Measurements from ENCODE around the gene SRF.

SRF gene

DNA sequence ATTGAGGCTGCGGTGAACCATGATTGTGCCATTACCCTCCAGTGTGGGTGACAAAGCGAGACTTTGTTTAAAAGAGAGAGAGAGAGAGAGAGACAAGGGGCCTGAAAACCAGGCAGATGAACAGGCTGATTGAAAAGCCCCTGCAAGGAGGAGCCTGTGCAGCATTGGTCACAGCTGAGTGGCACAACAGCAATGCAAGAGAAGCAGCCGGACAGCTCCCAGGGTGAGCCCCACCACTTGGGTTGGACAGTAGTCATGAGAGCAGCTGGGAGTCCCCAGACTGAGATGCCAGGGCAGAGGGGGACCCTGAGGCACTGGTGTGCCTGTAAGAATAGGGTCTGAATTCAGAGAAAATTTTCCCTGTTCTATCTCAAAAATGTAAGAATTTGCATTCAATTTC is 48.0 kb downstream of the SRF start:
- no peak for FAIRE-seq

DNA sequence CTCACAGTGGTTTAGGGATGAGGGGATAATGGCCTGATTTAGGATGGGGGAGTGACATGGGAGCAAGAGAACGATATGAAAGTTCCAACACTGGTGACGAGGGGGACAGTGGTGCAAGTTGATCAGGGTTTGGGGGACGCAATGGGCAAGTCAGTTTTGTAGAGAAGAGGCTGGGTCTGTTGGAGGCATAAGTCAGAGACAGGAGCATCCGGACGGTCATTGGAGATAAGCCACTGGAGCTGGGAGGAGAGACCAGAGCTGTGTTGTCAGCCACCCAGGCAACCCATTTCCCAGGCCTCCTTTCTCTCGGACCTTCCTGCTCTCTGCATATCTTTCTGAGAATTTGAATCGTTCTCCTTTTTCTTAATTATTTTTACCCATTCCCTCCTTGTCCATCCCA is 48.7 kb downstream of the SRF start:
- FAIRE-seq, result no peak

DNA sequence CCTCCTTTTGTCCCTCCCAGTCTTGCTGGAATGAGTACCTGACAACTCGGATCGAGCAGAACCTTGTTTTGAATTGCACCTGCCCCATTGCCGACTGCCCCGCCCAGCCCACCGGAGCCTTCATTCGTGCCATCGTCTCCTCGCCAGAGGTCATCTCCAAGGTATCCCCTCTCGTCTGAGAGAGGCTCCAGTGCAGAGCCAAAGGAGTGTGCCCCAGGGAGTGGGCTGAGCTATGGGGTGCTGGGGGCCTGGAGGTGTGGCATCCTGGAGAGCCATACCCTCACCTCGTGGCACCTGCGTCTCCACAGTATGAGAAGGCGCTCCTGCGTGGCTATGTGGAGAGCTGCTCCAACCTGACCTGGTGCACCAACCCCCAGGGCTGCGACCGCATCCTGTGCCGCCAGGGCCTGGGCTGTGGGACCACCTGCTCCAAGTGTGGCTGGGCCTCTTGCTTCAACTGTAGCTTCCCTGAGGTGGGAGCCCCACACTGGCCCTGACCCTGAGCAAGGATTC is 49.4 kb downstream of the SRF start:
- FAIRE-seq, result no peak

DNA sequence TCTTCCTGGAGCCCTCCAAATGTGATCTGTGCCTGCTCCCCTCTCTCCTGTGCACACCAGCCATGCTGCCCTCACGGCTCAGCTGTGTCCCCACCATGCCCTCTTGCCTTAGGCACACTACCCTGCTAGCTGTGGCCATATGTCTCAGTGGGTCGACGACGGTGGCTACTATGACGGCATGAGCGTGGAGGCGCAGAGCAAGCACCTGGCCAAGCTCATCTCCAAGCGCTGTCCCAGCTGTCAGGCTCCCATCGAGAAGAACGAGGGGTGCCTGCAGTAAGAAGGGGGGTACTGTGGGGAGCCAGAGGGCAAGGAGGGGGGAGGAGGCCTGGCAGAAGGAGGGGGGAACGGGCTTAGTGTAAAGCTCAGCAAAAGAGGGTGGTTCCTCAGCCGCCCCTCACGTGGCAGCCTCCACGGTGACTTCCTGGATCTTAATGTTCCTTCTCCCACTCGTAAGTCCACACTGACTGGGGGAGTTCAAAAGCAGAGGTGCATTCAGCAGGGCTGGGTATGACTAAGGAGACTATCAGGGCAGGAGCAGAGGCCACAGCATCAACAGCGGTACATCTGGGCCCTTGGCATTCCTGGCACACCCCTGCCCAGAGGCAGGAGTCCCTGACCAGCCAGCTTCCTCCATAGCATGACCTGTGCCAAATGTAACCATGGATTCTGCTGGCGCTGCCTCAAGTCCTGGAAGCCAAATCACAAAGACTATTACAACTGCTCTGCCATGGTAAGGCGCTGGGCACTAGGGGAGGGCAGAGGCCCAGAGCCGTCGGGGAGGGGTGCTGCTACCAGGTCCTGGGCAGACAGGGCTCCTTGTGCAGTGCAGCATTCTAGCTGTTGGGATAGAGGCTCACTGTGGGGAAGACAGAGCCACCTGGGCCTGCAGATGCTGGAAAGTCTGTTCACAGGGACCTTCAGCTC is 50.2 kb downstream of the SRF start:
- no peak for FAIRE-seq

DNA sequence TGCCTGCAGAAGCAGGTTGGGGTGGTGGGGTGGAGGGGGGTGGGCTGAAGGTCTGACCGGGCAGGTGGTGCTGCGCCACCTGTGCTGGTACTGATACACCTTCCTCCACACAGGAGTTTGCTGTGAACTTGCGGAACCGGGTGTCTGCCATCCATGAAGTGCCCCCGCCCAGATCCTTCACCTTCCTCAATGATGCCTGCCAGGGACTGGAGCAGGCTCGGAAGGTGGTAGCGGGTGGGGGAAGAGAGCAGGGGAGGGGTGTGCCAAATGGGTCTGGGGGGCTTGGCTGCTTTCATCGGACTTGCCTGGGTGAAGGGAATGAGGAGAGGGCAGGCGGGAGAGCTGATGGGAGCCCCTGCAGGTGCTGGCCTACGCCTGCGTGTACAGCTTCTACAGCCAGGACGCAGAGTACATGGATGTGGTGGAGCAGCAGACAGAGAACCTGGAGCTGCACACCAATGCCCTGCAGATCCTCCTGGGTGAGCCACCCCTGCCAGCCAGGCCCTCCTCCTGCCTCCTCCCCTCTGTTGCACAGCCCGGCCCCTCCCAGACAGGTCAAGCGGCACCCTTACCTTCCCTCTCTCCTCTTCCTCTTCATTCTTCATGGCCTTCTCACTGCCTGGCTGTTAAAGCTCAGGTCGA is 51.5 kb downstream of the SRF start:
- FAIRE-seq, result no peak

DNA sequence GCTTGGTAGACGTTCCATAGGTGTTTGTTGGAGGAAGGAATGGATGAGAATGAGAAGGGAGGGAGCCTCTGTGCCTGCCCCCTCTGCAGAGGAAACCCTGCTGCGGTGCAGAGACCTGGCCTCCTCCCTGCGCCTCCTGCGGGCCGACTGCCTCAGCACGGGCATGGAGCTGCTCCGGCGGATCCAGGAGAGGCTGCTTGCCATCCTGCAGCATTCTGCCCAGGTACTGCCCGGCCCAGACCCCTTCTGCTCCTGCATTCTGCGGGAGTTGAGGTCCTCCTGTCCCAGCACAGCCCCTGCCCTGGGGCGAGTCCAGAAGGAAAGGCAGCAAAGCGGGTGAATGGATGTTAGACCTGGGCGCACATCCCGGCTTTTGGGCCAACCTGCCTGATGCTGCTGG is 52.1 kb downstream of the SRF start:
- no peak for FAIRE-seq

DNA sequence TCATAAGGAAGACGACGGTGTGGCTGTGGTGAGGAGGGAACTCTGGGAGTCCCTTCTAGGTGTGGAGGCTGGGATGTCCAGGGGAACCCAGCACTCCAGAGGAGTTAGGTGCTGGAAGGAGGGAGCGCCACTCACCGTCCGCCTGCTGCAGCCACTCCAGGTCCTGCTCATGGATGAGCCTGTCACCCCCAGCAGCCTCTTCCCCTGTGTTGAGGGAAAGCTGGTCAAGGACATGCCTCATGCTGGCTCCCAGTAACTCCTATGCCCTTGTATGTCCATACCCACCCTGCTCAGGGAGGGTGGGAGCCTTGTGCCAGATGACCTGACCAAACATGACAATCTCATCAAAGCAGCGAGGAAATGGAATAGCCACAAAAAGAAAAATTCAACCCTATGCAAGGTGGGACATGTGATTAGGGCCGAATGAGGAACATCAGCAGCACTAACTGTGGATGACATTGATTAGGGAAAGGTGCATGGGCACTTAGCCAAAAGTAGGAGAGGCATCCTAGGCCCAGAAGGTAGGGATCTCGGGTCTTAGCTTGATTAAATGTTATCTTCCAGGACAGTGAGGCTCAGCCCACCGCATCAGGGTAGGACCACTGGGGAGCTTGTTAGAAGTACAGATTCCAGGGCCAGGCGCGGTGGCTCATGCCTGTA is 55.3 kb downstream of the SRF start:
- no peak for FAIRE-seq

DNA sequence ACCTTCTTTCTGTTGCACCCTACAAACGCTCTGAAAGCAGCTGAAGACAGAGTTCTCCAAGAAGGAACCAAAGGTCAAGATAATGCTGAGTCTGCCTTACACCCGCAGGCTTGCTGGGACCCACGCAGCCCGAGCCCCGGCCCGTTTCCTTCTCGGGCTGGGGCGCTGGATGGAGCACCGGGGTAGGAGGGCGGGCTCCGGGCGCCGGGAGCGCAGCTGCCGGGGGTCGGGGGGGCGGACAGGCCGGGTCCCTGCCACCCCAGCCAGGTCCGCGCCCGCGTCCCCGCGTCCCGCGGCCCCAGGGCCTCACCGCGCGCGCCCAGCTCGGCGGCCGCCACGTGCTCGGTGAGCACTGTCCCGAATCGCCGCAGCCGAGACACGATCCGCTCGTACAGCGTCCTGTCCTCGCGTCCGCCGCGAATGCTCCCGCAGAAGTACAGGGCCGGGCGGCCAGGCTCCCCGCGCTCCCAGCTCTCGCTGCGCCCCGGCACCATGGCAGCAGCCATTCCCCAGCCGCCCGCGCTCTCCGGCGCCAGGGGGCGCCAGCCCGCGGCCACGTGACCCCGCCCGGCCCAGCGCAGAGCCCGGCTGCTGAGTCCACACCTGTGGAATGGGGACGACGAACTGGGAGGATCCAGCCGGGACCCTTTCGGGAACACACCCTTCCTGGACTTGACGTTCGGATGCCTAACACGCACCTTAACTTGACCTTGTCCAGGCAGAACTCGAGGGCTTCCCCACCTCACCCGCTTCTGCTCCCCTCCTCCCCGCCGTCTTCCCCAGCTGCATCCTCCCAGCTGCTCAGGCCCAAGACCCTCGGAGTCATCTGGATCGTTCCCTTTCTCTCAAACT is 58.1 kb downstream of the SRF start, which contains the start of gene DNPH1:
Gene DNPH1 (minus strand): TSS at position 531 of the 852 bp plus-strand sequence. CDS start 25 bp downstream, at position 506.
- FAIRE-seq, result no peak

DNA sequence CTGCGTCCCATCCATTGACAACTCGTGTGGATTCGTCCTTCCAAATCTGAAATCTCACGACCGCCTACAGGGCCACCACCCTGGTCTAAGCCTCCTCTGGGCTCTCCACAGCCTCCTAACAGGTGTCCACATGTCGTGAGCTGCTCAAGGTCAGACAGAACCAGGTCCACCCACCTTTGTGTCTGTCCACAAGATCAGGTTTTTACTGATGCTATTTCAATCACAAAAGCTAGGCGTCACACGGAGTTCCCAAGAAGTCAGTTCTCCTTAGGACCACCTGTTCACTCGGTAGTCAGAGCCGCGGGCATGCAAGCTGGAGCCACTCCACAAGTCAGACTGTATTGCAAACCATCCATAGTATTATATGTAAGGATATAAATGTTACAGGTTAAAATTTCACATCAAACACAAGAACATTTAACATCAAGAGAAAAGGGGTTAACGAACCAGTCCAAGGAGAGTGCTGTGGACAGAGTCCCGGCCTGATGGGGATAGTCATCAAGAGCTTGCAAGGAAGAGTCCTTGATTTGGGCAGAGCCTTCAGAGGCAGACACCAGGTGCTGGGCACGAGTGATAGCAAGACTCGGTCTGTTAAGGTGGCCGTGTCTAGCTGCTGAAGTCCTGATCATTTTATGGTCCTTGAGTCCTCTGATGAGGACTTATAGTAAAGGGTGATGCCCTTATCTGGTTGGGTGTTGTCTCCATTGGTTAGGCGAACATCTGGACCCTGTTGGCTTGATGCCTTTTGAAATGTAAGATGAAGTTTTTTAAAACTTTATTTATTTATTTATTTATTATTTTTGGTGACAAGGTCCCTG is 58.9 kb downstream of the SRF start:
- no peak for FAIRE-seq

DNA sequence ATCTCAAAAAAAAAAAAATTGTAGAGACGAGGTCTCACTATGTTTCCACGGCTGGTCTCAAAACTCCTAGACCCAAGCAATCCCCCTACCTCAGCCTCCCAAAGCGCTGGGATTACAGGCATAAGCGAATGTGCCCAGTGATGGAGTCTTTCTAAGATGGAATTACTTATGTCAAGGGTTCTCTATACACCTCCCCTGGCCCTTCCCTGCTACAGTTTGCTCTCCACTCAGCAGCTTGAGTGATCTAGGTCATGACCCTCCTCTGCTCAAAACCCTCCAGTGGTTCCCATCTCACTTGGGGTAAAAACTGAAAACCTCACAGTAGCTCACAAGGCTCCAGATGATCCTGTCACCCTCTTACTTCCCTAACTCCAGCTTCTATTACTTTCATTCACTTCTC is 60.0 kb downstream of the SRF start:
- FAIRE-seq, result no peak
